Retinal pigment epithelial cell (primary cell): Measurements from ENCODE around the gene GRAP.

Source experiments
- DNase-seq: peaks from one replicate; pipeline ENCODE4 v3.0.0-alpha.2; 2010; ENCODE audit warnings: low read depth
- H3K4me3 ChIP-seq: 2 replicates; pipeline ENCODE4 v1.5.1; 2011; ENCODE audit warnings: mild to moderate bottlenecking, low read length, control low read depth, moderate library complexity
- TF ChIP-seq, protein P1 (sequence below): conservative IDR thresholded peaks from 2 replicates; pipeline ENCODE4 v1.5.1; 2011; ENCODE audit warnings: low read depth, low read length, control low read depth, inconsistent platforms

GRAP gene

GRCh38 chr17:19003543-19004420, 43.0 kb downstream of the GRAP start:
- no peak for DNase-seq
- H3K4me3 ChIP-seq: peak overlapping the region; percentile 72
- TF ChIP-seq, protein P1, sequence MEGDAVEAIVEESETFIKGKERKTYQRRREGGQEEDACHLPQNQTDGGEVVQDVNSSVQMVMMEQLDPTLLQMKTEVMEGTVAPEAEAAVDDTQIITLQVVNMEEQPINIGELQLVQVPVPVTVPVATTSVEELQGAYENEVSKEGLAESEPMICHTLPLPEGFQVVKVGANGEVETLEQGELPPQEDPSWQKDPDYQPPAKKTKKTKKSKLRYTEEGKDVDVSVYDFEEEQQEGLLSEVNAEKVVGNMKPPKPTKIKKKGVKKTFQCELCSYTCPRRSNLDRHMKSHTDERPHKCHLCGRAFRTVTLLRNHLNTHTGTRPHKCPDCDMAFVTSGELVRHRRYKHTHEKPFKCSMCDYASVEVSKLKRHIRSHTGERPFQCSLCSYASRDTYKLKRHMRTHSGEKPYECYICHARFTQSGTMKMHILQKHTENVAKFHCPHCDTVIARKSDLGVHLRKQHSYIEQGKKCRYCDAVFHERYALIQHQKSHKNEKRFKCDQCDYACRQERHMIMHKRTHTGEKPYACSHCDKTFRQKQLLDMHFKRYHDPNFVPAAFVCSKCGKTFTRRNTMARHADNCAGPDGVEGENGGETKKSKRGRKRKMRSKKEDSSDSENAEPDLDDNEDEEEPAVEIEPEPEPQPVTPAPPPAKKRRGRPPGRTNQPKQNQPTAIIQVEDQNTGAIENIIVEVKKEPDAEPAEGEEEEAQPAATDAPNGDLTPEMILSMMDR: no peak

GRCh38 chr17:19002805-19003542, 43.8 kb downstream of the GRAP start:
- H3K4me3 ChIP-seq: peak overlapping the region; percentile 72
- DNase-seq: no peak
- TF ChIP-seq, protein P1: no peak

DNA sequence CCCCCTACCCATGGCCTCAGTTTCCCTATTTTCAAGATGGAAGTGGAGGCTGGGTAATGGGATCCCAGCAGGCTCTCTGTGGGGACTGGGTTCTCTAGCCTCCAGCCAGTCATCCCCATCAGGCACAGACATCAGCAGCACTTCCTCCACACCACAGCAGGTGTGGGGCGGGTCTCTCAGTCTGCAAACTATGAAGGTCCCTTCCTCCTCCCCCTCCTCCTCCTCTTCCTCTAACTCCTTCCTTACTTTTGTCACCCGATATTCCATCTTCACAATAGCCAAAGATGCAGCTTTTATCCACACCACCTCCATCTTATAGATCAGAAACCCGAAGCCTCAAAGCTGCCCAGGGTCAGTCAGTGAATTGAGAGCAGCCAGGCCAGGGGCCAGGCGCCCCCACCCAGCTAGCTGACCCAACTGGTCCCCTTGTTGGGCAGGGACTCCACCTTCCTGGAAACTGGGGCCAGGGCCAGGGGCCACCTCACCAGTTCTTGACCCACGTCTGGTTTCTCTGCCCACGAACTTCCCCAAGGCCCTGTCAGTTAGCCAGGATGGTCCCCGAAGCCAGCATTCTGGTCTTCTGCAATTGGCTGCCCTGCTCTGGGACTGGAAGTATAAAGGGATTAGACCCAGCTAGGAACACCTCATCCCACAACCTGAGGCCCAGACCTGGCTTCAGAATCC, 44.7 kb downstream of the GRAP start:
- peak overlapping the region; percentile 72 for H3K4me3 ChIP-seq
- DNase-seq: no peak

DNA sequence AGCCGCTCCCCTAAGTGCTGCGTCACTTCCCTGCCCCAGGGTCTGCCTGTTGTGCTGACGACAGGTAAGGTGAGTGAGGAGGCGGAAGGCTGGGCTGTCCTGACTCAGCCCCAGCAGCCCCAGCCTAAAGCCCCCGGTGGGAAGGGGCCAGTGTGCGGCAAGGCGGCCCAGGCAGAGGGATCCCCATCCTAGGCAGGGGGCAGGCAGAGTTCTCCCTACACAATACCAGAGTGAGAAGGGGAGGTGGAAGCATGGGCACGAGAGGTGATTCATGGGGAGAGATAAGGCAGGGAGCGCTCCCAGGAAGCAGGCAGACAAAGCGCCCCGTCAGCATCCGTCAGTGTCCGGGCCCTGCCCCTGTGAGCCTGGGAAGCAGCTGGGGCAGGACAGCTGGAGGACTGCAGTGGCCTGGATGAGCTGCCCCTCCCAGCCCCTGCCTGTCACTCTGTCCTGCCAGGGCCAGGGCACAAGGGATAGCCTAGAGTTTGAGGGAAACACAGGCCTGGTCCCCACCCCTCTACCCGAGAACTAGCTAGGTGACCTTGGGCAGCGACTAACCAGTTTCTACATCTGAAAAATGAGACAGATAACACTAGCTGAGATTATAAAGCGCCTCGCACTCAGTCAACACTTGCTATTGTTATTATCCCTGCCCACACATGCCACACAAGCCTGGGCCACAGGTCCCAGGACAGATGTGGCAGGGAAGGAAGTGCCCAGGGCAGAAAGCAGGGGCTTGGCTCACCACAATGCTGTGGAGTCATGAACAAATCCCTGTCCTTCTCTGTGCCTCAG, 46.0 kb downstream of the GRAP start:
- no peak overlapping the region for H3K4me3 ChIP-seq
- no peak for DNase-seq
- TF ChIP-seq, protein P1: no peak

More for the DNA sequence above, 44.7 kb downstream of the GRAP start:
- TF ChIP-seq, protein P1: no peak

DNA sequence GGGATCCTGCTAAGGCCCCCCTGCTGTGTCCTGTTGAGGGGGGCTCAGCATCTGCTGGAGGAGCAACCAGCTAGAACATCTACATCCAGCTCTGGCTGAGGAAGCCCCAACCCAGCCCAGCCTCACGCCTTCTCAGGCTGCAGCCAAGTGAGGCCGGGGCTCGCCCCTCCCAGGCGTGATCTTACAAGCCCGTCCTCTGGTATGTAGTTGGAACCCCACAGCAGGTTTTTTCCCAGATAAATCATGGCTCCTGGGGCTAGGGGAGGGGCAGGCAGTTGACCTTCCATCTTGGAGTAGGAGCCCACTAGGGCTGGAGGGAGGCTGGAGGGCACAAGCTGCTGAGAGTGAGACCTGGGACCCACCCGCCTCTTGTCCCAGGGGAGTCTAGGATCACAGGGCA, 46.8 kb downstream of the GRAP start:
- H3K4me3 ChIP-seq: no peak overlapping the region
- no peak for DNase-seq
- TF ChIP-seq, protein P1: no peak

GRCh38 chr17:18999394-18999793, 47.4 kb downstream of the GRAP start:
- no peak overlapping the region for H3K4me3 ChIP-seq
- DNase-seq: no peak
- TF ChIP-seq, protein P1: no peak
